Suppressor macrophage (primary cell): Measurements from ENCODE around the gene HSPB8.
A peak's percentile ranks its signal among the peaks of the same experiment; 100 is the strongest.

Source experiments
- DNase-seq, 4 experiments: peaks; one replicate each; pipeline ENCODE4 v3.0.0-alpha.2; 2020 to 2022
- total RNA-seq, 17 experiments: gene quantifications; one replicate each; lab custom pipeline; 2026; ENCODE audit warnings: mixed read lengths in 6 of 17, inconsistent platforms in 3 of 17; lab: John Stamatoyannopoulos, UW

HSPB8 gene, protein sequence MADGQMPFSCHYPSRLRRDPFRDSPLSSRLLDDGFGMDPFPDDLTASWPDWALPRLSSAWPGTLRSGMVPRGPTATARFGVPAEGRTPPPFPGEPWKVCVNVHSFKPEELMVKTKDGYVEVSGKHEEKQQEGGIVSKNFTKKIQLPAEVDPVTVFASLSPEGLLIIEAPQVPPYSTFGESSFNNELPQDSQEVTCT
- 0 to 2.4 (median 0) reads per million in 17 experiments for total RNA-seq

DNA sequence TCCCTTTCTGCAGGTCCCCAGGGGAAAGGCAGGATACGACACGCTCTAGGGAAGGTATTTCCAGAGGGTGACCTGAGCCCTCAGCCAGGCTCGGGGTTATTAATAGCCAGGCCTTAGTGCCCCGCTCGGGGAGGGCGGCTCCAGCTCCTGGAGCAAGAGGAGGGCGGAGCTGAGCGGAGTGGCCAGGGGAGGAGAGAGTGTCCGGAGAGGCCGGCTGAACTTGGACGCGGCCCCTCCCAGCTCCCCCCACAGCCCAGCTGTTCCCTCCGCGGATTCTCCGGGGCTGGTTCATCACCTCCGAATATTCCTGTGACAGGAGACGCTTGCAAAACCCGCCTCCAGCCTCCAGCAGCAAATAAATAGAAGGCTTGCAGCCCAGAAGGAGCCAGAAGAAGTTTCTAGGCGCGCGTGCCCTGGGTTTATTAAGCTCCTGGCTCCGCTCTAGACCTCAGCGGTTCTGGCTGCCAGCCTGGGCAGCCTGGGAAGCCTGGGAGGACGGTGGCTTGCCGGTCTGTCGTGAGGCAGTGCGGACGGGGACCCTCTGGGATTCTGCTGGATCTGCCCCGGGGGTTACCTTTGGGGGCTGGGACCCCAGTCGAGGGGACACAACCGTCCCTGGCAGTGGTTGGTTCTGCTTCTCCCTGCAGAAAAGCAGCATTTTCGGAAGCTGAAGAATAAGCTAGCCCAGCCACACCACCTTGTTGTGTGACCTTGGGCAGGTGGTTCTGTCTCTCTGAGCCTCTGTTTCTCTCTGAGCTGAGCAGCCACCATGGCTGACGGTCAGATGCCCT, at the start of gene HSPB8:
Gene HSPB8 (plus strand): TSS at position 388 of the 791 bp plus-strand sequence. CDS start 382 bp downstream, at position 770.
- no peak for DNase-seq

DNA sequence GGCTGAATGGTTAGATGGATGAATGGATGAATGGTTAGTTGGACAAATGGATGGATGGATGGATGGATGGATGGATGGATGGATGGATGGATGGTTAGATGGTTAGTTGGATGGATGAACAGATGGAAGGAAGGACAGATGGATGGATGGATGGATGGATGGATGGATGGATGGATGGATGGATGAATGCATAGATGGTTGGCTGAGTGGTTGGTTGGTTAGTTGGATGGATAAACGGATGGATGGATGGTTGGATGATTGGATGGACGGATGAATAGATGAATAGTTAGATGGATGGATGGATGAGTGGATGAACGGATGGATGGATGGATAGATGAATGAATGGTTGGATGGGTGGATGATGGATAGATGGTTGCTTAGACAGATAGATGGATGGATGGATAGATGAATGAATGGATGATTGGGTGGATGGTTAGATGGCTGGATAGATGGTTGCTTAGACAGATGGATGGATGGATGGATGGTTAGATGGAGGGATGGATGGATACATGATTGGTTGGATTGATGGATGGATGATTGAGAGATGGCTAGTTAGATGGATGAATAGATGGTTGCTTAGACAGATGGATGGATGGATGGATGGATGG, 48.8 kb upstream of the HSPB8 start:
- DNase-seq, result no peak

DNA sequence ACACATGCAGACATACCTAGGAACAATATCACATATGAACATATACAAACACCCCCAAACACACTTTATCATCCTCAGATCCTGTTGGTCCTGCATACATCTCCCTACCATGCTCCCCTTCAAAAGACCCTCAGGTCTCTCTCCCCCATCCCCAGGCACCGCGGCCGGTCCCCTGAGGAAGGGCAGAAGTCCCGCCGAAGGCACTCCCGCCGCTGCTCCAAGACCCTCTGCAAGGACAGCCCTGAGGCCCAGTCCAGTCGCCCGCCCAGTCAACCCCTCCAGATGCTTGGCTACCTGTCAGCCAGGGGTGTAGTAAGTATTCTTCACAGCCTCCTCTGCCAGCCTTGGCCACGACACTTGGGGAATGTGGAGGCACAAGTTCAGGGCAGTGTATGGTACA, 48.2 kb upstream of the HSPB8 start:
- DNase-seq, result no peak

DNA sequence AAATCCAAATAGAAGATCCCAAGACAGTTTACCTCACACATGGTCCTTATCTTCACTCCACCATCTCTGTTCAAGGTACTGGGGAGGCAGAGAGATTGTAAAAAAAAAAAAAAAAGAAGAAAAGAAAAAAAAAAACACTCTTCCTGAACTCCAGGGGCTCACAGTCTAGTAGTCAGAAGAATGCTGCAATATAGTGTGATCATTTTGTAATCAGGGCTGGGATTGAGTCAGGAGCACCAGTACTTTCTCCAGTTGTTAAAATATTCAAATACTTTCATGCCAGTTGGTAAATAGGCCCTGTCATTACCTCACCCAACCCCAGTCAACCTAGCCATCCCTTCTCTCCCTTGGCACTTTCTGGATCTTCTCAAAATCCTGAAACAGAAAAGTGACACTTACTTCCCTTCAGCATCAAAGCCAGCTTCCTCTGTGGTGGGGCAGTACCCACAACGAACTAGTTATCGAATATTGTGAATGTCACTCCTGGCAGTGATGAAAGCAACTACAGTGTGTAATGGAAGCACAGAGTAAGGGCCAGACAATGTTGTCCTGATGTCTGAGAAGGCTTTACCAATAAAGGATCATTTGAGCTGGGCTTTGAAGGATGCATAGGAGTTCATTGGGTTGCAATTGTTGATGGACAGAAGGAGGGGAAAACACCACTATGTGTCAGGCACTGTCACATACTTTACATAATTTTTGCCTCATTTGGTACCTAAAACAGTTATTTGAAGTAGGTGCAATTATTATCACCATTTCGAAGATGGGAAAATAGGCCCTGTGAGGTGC, 44.3 kb upstream of the HSPB8 start:
- no peak for DNase-seq

DNA sequence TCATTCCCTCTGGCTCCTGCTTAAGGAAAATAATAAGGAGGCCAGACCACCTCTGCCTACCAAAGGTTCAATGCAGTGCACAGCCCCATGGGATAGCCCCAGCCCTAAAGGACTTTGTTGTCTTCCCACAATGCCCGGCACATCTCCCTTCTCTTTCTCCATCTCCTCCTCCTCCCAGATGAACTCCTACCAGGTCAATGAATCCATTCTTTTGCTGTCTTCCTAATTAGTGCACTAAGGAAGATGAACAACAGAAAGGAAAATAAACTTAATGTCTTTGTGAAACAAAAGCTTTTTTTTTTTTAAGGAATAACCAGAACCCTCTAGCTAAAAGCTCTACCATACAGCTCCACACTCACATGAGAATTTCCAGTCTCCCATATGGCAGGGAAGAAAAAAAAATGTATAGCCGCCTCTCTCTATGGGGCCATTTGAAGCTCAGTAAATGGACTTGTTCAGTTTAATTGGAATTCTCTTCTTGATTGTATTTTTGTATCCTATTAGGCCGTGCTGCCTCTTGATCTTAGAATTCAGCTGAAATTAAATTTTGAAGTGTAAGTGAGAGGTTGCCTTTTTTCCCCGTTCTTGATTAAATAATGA, 41.8 kb upstream of the HSPB8 start:
- DNase-seq, result no peak

DNA sequence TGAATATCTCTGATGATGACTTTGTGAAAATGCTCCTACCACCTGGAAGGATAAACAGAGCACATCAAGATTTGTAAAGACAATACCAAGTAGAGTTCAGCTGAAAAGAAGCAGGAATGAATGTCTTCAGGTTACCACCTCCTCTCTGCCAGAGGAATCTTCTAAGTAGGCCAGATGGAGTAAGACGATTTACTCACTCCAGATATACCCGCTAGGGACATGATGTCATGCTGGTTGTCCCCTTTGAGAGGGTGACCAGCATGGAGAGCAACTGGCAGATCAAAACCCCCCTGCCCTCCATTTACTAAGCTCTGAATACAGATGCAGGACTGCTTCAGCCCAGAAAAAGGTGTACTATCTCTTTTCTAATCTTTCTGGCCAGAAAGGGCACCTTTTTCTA, 39.3 kb upstream of the HSPB8 start:
- DNase-seq, result no peak

DNA sequence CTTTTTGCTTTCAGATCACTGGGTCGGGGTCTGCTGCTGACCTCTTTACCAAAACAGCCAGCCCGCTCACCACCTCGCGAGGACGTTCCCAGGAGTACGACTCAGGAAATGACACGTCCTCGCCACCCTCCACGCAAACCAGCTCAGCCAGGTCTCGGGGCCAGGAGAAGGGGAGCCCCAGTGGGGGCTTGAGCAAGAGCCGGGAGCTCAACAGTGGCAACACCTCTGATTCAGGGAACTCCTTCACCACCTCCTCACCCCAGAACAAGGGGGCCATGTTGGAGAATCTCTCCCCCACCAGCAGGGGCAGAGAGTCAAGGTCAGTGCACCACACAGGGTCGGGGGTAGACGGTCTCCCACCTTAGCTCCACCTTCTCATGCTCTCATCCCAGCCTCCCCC, 33.4 kb upstream of the HSPB8 start:
- DNase-seq, result no peak

DNA sequence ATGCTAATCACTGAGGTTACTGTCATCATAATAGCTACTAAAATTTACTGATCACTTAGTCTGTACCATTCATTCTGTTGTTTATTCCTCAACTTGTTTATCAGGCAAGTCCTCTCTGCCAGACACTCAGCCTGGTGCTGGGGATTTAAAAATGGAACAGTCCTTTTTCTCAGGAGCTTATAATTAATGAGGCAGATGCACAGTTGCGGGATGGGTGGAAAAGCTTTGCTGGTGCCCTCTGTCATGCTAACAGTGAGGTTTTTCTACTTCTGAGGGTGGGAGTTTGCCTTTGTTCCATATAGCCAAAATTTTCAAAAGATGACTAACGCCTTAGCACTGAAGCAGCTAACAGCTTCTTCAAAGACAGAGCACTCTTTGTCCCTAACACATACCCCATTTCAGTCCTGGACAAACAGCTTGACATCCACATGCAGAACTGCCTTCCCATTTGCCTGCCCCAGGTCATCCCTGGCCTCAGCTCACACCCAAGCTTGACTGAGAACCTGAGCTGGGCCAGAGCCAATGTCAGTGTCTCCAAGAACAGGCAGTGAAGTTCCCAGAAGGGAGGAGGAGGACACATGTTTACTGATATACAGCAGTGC, 30.8 kb upstream of the HSPB8 start:
- no peak for DNase-seq

DNA sequence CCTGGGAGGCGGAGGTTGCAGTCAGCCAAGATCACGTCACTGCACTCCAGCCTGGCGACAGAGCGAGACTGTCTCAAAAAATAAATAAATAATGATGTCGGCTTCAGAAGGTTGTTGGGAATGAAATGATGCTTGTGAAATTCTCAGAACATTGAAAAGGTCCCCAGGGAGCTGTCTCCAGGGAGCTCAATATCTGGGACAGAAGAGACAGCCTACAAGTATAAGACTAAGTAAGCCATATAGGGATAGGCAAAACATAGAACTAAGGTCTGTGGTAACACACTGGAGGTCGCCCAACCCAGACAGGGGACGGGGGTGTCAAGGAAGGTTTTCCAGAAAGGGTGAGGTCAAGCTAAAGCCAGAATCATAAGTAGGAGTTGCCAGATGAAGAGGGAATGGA, 29.5 kb upstream of the HSPB8 start:
- no peak for DNase-seq

DNA sequence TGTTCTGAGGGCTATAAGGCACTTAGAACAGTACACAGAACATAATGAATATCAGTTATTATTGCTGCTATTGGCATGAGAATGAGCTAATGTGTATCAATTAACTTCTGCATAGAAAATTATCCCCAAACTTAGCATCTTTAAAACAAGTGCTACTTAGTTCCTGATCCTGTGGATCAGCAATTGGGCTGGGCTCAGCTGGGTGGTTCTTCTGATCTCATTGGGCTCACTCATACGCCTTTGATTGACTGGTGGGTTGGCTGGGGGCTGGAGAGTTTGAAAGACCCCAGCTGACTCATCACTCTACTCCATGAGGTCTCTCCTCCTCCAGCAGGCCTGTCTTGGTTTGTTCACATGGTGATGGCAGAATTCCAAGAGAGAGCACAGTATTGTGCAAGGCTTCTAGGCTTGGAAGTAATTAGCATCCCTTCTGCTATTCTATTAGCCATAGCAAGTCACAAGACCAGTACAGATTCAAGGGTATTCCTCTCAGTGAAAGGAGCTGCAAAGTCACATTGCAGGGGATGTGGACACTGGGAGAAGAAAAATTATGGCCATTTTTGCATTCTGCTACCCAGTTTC, 27.2 kb upstream of the HSPB8 start:
- no peak for DNase-seq

DNA sequence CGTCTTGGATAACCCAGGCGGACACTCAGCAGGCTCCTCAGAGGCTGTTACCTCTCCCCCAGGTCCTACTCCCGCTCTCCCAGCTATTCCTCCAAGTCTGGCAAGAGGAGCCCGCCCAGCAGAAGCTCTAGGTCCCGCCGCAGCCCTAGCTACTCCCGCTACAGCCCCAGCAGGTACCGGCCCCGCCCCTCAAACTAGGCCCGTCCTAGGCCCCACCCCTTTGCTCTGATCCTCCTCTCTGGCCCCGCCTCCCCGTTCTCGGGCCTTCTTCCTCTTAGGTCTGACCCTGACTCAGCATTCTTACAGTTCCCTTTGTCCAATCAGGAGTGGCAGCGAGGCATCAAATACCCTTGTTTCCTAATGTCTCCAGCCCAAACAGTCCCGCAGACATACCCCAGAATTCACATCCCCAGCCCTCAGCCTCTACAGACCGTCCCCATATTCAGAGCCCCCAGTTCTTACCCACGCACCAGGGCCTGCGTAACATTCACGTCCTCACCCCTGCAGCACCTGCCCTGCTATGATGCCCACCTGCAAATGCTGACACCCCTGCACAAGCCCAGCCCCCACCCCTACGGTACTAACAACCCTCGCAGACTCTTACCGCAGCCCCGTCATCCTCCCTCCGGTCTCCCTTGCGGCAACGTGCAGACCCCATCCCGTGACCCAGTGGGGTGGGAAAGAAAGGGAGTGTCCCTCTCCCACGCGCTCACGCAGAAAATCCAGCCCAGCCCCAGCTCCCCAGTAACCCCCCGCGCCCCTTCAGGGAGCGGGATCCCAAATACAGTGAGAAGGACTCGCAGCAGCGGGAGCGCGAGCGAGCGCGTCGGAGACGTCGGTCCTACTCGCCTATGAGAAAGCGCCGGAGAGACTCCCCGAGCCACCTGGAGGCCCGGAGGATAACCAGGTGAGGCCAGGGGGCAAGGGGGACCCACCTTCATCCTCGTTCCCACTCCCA, 25.0 kb upstream of the HSPB8 start:
- DNase-seq, result peak; percentile 33 to 59 (median 56)

DNA sequence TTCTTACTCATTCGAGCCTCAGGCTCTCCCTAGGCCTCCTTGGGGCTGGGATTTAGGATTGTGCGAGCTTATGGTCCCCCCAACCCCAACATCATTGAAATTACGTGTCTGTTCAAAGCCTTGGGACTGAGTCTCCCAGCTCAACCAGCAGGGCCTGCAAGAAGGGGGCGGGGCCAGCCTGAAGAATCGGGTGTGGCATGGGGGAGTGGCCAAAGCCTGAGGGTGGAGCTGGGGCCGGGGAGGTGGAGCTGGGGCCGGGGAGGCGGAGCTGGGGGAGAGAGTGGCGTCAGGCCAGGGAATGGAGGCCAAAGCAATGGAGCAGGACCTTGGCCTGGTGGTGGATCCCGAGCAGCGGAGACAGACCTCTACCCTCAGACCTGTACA, 24.3 kb upstream of the HSPB8 start:
- no peak for DNase-seq

DNA sequence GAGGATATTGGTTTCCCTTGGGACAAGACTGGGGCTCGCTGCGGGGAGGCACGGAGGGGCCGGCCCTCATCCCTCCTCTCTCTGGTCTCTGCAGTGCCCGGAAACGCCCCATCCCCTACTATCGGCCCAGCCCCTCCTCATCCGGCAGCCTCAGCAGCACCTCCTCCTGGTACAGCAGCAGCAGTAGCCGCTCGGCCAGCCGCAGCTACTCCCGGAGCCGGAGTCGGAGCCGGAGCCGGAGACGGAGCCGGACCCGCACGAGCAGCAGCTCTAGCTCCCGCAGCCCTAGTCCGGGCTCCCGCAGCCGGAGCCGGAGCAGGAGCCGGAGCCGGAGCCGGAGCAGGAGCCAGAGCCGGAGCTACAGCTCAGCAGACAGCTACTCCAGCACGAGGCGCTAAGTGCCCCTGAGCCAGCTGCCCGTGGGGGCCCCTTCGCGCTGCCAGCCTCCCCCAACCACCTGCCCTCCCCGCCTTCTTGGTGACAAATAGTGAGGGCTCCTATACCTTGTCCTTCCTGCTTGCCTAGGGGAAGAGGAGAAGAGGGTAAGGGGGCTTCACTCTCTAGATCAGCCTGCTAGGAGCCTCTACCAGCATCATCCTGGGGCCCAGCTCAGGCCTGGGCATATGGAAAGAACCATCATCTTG, 22.2 kb upstream of the HSPB8 start:
- no peak for DNase-seq

DNA sequence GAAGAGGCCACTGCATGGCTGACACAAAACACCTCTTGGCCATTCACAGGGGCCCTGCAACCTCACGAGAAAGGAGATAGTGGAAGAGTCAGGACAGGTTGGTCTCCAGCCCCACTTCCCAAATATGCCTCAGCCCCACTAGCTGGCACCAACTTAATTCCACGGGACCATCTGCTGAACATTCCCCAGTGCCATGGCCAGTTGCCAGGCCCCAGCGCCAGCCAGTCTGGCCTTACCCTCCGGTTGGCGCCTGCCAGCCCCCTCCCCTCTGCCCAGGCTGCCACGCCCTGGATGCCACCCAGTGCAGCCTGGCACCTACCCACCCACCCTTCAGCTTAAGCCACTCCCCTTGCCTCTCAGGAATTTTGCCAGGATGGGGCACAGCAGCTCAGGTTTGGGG, 21.2 kb upstream of the HSPB8 start:
- DNase-seq, result no peak

DNA sequence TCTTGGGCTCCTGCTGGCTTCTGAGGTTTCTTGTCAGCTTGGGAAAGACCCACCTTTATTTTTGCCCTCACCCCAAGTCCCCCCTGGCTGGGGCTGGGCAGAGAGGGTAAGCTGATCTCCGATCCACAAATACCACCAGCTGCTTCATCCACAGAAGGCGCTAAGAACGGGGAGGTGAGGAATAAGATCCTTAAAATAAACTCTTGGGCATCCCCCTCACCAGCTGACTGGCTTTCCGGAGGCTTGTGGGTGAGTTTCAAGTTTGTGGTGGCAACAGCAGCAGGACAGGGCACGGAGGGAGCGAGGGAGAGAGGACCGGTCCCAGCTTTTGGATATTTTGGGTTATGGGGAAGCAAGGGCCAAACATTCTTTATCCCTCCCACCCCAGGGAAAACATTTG, 20.8 kb upstream of the HSPB8 start:
- DNase-seq, result no peak

DNA sequence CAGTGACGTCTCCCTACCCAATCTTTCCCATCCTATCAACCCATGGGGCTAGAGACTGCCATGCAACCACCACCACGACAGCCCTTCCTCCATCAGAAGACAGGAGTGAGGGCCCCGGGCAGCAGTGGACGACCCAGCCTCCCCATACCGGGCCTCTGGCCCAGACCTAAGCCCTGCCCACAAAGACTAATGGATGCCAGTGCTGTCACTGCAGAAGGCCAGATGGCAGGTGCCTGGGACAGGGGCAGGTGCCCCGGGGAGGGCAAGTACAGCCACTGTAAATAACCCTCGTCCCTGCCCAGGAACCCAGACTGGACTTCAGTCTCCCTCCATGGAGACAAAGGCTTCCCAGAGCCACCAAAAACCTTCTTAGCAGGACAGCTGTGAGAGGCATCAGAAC, 20.3 kb upstream of the HSPB8 start:
- no peak for DNase-seq

DNA sequence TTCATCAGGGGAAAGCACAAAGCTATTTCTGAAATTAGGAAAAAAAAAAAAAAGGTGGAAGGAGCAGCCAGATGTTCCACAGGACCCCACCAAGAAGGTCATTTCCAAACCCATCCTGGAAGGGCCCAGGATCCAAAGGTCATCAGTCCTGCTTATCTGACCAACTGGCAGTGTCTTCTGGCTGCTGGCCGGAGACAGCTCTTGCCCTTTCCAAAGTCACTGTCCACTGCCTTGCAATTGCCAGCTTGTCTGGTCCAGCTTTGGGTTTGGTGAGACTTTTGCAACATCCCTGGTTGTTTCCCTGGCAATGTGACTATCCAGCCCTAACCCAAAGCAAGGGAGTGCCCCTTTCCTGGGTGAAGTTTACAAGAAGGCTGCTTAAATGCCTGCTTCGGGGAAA, 18.9 kb upstream of the HSPB8 start:
- no peak for DNase-seq

DNA sequence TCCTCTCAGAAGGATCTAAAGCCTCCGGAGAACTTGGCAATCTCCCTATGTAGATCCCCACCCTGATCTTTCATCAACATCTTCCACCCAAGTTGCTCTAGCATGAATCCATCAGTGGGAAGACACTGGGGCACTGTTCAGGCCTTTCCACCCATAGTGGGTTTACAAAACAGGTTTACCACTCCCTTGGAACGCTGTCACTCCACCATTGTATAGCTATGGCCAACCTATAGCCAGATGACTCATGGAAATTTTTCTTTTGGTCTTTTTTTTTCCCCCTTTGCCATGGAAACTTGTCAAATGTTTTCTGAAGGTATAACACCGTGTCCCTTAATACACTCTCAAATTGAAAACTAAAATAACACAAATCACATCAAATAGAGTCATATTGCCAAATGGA, 10.8 kb upstream of the HSPB8 start:
- no peak for DNase-seq

DNA sequence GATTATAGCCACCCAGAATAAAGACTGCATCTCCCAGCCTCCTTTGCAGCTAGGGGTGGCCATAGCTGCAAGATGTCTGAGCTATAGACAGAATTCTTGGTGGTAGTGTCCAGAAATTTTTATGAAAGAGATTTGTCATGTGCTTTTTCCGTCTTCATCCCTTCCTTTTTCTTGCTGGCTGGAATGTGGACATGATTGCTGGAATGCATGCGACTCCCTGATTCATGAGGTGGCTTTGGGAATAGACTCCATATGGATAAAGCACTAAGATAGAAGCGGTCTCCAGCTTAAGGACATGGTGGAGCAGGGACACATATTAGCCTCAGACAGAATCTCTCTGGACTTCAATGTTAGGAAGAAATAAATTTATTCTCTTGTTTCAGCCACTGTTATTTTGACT, 10.0 kb upstream of the HSPB8 start:
- DNase-seq, result no peak

DNA sequence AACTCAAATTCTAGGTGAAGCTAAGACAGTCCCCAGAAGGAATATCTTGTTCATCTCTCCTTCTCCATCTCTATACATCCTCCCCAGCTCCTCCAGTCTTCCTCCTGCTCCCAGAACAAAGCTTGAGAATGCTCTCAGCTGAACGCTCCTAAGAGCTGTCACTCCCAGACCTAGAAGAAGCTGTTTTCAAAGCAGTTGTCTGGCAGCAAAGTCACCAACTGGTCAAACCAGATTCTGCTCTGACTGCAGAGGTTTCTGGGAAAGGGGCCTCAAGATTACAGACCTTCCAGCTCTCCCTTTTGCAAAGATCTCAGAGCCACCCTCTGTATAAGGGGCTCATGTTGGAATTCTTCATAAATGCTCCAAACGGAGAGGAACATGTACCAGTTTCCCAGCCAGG, 9.6 kb upstream of the HSPB8 start:
- DNase-seq, result no peak
